H7 (cell line): ENCODE measurements around the gene ACOT2. TPM values are rescaled to one million over a fixed set of nuclear protein-coding genes. Genes with fewer than 3 reads are reported as not detected.
"Not testable (repeated sequence)": the region's sequence is repeated elsewhere in the genome, so short reads cannot be mapped to it uniquely, and the experiment has no call there.

Experiments
- DNase-seq: peaks from one replicate; pipeline ENCODE4 v3.0.0; 2012
- H3K27me3 ChIP-seq: 2 replicates; pipeline ENCODE4 v1.6.0; 2011; ENCODE audit warnings: mild to moderate bottlenecking, low read length; ENCODE audit not compliant: control insufficient read depth, insufficient read depth
- H3K36me3 ChIP-seq: replicated peaks from 2 replicates; pipeline ENCODE4 v1.5.1; 2011; ENCODE audit warnings: low read length; ENCODE audit not compliant: control insufficient read depth, insufficient read depth
- H3K4me3 ChIP-seq: 2 replicates; pipeline ENCODE4 v1.5.1; 2011; ENCODE audit warnings: low read depth, mild to moderate bottlenecking, control low read depth, low read length, moderate library complexity; ENCODE audit not compliant: insufficient read depth
- total RNA-seq: library from RNA; depleted of rRNA; stranded (reverse); fragments of >200 nt; shearing (Covaris generic); gene quantifications from 2 replicates; pipeline ENCODE4 v1.2.3, GENCODE V29; 2014

Gene ACOT2
- total RNA-seq, 1 experiment from 2014 or later: 5.2 TPM

DNA sequence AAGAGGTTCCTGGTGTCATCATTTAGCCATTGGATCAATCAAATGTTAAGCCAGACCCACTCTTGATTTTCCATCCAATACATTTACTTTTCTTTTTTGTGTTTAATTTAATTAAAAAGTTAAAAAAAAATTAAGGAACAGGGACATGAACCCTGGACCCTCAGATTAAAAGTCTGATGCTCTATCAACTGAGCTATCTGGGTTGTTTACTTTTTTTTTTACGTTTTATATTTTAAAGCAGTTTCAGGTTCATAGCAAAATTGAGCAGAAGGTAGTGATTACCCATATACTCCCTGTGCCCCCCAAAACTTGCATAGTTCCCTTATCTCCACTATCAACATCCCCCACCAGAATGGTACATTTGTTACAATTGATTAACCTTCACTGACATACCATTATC, 19.7 kb downstream of the ACOT2 start:
- H3K36me3 ChIP-seq: no peaks in the 10 kb centered on the region
- no peak overlapping the region for H3K4me3 ChIP-seq
- peaks cover 7% of the 10 kb centered on the region; the same call in 1 of the 2 replicates for H3K27me3 ChIP-seq
- DNase-seq: no peak

DNA sequence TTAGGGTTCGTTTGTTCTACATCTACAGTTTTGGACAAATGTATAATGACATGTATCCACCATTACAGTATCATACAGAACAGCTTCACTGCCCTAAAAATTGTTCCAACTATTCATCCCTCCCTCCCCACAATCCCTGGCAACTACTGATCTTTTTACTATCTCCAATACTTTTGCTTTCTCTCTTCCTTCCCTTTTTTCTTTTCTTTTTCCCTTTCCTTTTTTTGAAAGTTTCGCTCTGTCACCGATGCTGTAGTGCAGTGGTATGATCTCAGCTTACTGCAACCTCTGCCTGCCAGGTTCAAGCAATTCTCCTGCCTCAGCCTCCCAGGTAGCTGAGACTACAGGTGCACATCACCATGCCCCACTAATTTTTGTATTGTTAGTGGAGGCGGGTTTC, 20.1 kb downstream of the ACOT2 start:
- no peak for DNase-seq
- Histone ChIP-seq H3K4me3 (no peak overlapping the region), H3K27me3 (peaks cover 7% of the 10 kb centered on the region; the same call in 1 of the 2 replicates), H3K36me3 (no peaks in the 10 kb centered on the region)

DNA sequence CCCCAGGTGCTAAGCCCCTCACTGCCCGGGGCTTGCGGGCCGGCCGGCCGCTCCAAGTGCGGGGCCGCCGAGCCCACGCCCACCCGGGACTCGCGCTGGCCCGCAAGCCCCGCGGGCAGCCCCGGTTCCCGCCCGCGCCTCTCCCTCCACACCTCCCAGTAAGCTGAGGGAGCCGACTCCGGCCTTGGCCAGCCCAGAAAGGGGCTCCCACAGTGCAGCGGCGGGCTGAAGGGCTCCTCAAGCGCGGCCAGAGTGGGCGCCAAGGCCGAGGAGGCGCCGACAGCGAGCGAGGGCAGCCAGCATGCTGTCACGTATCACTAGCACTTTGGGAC, 21.6 kb downstream of the ACOT2 start:
- not testable (repeated sequence) for H3K4me3 ChIP-seq, H3K36me3 ChIP-seq, DNase-seq, H3K27me3 ChIP-seq

DNA sequence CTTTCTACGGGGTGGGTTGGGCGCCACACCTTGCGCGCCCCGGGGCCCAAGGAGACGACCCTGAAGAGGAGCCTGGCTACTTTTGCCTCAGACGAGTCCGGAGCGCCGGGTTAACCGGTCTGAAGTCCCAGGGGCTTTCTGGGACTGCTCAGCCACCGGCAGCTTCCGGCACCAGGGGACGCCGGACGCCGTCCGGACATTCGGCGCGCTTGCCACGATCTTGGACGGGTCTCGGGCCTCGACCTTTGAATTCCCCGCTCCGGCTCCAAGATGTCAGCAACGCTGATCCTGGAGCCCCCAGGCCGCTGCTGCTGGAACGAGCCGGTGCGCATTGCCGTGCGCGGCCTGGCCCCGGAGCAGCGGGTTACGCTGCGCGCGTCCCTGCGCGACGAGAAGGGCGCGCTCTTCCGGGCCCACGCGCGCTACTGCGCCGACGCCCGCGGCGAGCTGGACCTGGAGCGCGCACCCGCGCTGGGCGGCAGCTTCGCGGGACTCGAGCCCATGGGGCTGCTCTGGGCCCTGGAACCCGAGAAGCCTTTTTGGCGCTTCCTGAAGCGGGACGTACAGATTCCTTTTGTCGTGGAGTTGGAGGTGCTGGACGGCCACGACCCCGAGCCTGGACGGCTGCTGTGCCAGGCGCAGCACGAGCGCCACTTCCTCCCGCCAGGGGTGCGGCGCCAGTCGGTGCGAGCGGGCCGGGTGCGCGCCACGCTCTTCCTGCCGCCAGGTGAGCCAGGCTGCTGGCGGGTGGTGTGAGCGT, 22.9 kb downstream of the ACOT2 start, which contains the start of gene ACOT4:
ACOT4 (plus strand) TSS at position 184 of the 760 bp plus-strand sequence; CDS start at position 271, 87 bp downstream.
- DNase-seq: peak; percentile 76
- Histone ChIP-seq H3K4me3 (peak within 1 kb of the TSS; percentile 39), H3K27me3 (peaks cover 7% of the 10 kb centered on the region; the same call in 1 of the 2 replicates), H3K36me3 (no peaks in the 10 kb centered on the region)

DNA sequence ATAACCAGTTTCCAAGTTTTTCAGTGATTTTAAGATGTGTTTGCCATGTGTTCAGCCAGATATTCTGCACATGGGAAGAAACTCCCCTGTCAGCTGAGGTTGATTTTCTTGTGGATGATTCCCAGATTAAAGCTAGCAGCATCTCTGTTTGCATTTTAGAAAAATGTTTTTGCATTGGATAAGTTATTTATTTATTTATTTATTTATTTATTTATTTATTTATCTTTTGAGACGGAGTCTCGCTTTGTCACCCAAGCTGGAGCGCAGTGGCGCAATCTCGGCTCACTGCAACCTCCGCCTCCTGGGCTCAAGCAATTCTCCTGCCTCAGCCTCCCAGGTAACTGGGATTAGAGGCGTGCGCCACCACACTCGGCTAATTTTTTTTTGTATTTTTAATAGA, 25.5 kb downstream of the ACOT2 start:
- DNase-seq: no peak
- no peaks in the 10 kb centered on the region for H3K36me3 ChIP-seq
- H3K27me3 ChIP-seq: peaks cover 7% of the 10 kb centered on the region; the same call in 1 of the 2 replicates
- no peak overlapping the region for H3K4me3 ChIP-seq

DNA sequence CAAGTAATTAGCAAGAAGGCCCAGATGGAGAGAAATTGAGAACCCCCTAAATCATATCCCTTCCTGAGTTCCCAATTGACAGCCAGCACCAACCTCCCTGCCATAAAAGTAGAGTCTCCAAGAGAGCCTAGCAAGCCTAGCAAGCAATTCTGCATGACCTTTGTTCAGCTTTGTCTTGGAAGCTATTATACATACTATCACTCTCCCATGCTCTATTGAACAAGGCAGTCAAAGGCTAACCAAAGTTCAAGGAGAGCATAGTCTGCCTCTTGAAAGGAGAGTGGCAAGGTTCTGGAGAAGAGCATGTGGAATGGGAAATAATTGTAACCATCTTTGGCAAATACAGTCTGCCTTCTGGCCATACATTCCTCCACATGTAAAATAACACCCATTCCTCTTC, 30.5 kb downstream of the ACOT2 start:
- no peak for DNase-seq
- H3K27me3 ChIP-seq: no peaks in the 10 kb centered on the region
- no peaks in the 10 kb centered on the region for H3K36me3 ChIP-seq
- H3K4me3 ChIP-seq: no peak overlapping the region

DNA sequence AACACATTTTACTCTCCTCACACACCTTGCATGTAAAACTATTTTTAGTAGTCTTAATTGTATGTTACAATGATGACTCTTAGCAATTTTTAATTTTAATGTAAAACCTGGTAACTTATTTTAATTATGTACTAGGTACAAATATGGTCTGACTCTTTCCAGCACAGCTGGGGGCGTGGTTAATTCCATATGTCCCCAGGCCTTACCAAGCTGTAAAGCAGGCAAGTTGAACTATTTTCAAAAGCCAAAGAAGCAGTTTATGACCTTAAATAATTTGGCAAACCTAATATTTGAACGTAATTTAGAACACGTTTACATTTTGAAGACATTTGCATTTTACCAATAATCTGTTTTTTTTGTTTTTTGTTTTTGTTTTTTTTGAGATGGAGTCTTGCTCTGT, 34.0 kb downstream of the ACOT2 start:
- H3K27me3 ChIP-seq: no peaks in the 10 kb centered on the region
- no peak for DNase-seq
- no peak overlapping the region for H3K4me3 ChIP-seq
- no peaks in the 10 kb centered on the region for H3K36me3 ChIP-seq

DNA sequence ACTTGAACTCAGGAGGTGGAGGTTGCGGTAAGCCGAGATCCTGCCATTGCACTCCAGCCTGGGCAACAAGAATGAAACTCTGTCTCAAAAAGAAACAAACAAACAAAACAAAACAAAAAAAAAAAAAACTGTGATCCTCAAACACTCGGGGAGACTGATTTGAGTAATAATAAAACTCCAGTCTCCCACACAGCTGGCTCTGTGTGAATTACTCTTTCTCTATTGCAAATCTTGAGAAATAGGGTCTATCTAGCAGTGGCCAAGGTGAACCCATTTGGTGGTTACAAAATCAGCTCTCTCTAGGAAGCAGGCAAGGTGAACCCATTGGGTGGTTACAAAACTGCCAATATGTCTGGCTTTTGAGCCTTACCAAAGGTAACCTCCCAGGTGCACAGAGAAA, 37.3 kb downstream of the ACOT2 start:
- Histone ChIP-seq H3K36me3 (no peaks in the 10 kb centered on the region), H3K4me3 (no peak overlapping the region), H3K27me3 (no peaks in the 10 kb centered on the region)
- DNase-seq: no peak

DNA sequence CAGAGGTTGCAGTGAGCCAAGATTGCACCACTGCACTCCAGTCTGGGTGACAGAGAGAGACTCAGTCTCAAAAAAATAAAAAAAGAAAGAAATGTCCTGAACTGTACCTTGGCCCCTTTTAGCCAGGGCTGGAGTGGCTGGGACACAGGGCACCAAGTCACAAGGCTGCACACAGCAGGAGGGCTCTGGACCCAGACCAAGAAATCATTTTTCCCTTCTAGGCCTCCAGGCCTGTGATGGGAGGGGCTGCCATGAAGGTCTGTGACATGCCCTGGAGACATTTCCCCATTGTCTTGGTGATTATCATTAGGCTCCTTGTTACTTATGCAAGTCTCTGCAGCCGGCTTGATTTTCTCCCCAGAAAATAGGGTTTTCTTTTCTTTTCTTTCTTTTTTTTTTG, 38.2 kb downstream of the ACOT2 start:
- Histone ChIP-seq H3K4me3 (no peak overlapping the region), H3K27me3 (no peaks in the 10 kb centered on the region)

DNA sequence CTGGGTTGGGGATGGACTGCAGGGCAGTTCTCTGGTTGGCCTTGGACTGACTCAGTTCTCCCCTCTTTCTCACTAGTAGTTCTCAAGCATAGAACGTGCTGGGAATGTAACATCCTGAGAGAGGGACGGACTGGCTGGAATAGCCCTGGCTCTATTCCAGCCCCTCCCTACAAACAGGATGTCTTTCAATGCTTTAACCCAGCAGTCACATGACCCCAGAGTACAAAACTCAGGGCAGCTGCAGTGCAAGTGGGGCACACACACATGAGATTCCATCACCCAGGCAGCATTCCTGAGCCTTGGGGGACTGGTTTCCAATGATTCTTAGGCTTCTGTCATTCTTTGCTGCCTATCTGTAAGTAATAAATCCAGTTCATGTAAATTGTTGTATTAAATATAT, 41.7 kb downstream of the ACOT2 start:
- Histone ChIP-seq H3K27me3 (peaks cover 12% of the 10 kb centered on the region), H3K36me3 (no peaks in the 10 kb centered on the region), H3K4me3 (no peak overlapping the region)
- DNase-seq: peak; percentile 28

More for the DNA sequence above, 38.2 kb downstream of the ACOT2 start:
- no peaks in the 10 kb centered on the region for H3K36me3 ChIP-seq
- no peak for DNase-seq

DNA sequence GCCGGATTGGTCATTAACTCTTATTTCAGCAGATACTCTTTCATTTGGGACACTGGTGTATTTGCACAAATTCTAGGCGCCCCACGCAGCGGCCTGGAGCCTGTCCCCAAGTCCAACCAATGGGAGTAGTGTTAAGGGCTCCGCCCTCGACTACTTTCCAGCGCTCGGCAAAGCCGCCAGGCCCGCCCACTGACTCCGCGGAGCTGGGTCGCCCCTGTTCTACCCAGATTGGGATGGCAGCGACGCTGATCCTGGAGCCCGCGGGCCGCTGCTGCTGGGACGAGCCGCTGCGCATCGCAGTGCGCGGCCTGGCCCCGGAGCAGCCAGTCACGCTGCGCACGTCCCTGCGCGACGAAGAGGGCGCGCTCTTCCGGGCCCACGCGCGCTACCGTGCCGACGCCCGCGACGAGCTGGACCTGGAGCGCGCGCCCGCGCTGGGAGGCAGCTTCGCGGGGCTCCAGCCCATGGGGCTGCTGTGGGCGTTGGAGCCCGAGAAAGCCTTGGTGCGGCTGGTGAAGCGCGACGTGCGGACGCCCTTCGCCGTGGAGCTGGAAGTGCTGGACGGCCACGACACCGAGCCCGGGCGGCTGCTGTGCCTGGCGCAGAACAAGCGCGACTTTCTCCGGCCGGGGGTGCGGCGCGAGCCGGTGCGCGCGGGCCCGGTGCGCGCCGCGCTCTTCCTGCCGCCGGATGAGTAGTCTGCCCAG, 43.5 kb downstream of the ACOT2 start, which contains the start of gene ACOT6:
ACOT6 (plus strand) TSS at position 179 of the 707 bp plus-strand sequence; CDS start at position 234, 55 bp downstream.
- DNase-seq: peak; percentile 93
- Histone ChIP-seq H3K4me3 (peak within 1 kb of the TSS; percentile 63), H3K36me3 (no peaks in the 10 kb centered on the region), H3K27me3 (peaks cover 12% of the 10 kb centered on the region)

DNA sequence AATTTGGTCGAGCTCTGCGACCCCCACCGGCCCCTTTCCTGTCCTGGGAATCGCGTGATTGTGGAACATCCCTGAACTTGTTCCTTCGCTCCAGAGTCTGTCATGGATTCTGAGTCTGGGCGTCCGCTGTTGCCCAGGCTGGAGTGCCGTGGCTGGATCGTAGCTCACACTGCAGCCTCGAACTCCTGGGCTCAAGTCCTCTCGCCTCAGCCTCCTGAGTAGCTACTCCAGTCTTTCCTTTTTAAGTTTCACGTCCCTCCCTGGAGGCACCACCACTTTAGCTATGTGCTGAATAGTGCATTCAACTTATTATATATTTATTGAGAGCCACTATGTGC, 44.0 kb downstream of the ACOT2 start:
- Histone ChIP-seq H3K36me3 (no peaks in the 10 kb centered on the region), H3K27me3 (peaks cover 12% of the 10 kb centered on the region), H3K4me3 (peak overlapping the region; percentile 63)
- DNase-seq: no peak

DNA sequence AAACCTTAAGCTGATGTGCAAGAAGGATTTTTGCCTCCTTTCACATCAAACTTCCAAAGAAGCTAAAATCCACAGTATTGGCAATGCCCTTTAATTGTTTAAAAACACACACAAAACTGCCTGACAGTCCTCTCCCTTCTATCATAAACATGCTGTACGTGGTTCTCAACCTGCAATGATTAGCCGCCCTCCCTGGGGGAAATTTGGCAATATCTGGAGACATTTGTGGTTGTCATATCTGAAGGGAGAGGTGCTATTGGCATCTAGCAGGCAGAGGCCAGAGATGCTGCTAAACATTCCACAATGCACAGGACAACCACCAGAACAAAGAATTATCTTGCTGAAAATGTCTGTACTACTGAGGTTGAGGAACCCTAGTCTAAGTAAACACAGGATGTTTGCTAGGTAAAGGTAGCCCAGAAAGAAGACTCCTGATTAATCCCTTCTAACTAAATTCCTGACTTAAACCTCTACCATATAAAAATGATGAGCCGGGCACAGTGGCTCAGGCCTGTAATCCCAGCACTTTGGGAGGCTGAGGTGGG, 44.5 kb downstream of the ACOT2 start:
- Histone ChIP-seq H3K27me3 (peaks cover 12% of the 10 kb centered on the region), H3K36me3 (no peaks in the 10 kb centered on the region), H3K4me3 (no peak overlapping the region)

DNA sequence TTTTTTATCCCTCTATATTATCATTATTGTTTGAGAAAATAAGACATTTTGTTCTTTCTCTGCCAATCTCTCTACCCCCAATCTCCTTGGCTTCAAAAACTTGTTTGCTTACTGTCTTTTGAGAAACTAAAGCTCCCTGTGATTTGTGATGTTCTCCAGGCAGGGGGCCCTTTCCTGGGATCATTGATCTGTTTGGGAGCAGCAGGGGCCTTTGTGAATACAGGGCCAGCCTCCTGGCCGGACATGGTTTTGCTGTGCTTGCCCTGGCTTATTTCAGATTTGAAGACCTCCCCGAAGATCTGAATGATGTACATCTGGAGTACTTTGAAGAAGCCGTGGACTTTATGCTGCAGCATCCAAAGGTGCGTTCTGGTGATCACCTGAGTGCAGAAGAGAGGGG, 47.8 kb downstream of the ACOT2 start:
- Histone ChIP-seq H3K27me3 (peaks cover 12% of the 10 kb centered on the region), H3K4me3 (no peak overlapping the region), H3K36me3 (no peaks in the 10 kb centered on the region)
- DNase-seq: peak; percentile 46

More for the DNA sequence above, 44.5 kb downstream of the ACOT2 start:
- DNase-seq: no peak

DNA sequence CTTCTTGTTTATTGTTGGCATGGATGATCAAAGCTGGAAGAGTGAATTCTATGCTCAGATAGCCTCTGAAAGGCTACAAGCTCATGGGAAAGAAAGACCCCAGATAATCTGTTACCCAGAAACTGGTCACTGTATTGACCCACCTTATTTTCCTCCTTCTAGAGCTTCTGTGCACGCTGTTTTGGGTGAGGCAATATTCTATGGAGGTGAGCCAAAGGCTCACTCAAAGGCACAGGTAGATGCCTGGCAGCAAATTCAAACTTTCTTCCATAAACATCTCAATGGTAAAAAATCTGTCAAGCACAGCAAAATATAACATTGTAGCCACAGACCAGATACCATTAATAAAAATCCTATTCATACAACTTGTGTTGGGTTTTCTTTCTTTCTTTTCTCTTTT, 50.5 kb downstream of the ACOT2 start:
- Histone ChIP-seq H3K36me3 (no peaks in the 10 kb centered on the region), H3K27me3 (no peaks in the 10 kb centered on the region), H3K4me3 (no peak overlapping the region)
- DNase-seq: no peak
